Natural killer cell (primary cell): ENCODE results near the gene CHST11. TPM values are rescaled to one million over a fixed set of nuclear protein-coding genes. Genes with fewer than 3 reads are reported as not detected.

Experiments
- ATAC-seq, 3 donors: fragments of 150-1000 bp in 2 of 3; fragments of 200-7000 bp in 1 of 3; cut with Tn5 transposase; 1 replicate in 1 of 3; 2 replicates in 2 of 3; pipeline ENCODE4 v1.10.0; 2021; ENCODE audit warnings: mild to moderate bottlenecking in 2 of 3, moderate library complexity in 2 of 3
- DNase-seq, 2 donors: peaks; one replicate each; pipeline versions ENCODE4 v3.0.0 to v3.0.0-alpha.2; 2013 to 2021; ENCODE audit warnings: mixed read lengths in 1 of 2
- H3K27ac ChIP-seq: one replicate; pipeline ENCODE4 v1.5.1; 2013; ENCODE audit warnings: mild to moderate bottlenecking, low read length
- H3K27me3 ChIP-seq: one replicate; pipeline ENCODE4 v1.6.1; 2013; ENCODE audit warnings: low read length; ENCODE audit not compliant: control insufficient read depth, insufficient read depth
- H3K36me3 ChIP-seq: one replicate; pipeline ENCODE4 v1.6.1; 2013; ENCODE audit warnings: low read length; ENCODE audit not compliant: control insufficient read depth, insufficient read depth
- H3K4me1 ChIP-seq: one replicate; pipeline ENCODE4 v1.6.1; 2013; ENCODE audit warnings: low read length; ENCODE audit not compliant: control insufficient read depth, insufficient read depth
- H3K4me3 ChIP-seq: one replicate; pipeline ENCODE4 v1.5.1; 2013; ENCODE audit warnings: low read length
- H3K9me3 ChIP-seq: one replicate; pipeline ENCODE4 v1.6.1; 2013; ENCODE audit warnings: low read length; ENCODE audit not compliant: control insufficient read depth, insufficient read depth
- H3K27ac Mint-ChIP-seq, 2 donors: one replicate each; pipeline ENCODE4 v1.8.0; 2022; ENCODE audit warnings: mild to moderate bottlenecking in 2 of 2, mixed read lengths in 2 of 2, moderate library complexity in 1 of 2
- H3K27me3 Mint-ChIP-seq, 2 donors: one replicate each; pipeline ENCODE4 v1.8.0; 2022; ENCODE audit warnings: low read depth in 2 of 2, mixed read lengths in 2 of 2
- H3K36me3 Mint-ChIP-seq: one replicate; pipeline ENCODE4 v1.8.0; 2022; ENCODE audit warnings: mixed read lengths
- H3K4me1 Mint-ChIP-seq, 2 donors: one replicate each; pipeline ENCODE4 v1.8.0; 2022; ENCODE audit warnings: mixed read lengths in 2 of 2
- H3K4me3 Mint-ChIP-seq: one replicate; pipeline ENCODE4 v1.8.0; 2022; ENCODE audit warnings: mild to moderate bottlenecking, moderate library complexity, mixed read lengths
- H3K9me3 Mint-ChIP-seq, 2 donors: one replicate each; pipeline ENCODE4 v1.8.0; 2022; ENCODE audit warnings: mixed read lengths in 2 of 2
- CTCF ChIP-seq: fragments of 200-600 bp; IDR thresholded peaks from one replicate; pipeline ENCODE4 v1.8.0; 2022; ENCODE audit warnings: antibody characterized with exemption
- WGBS: methylation state at CpG from one replicate; pipeline ENCODE4 v1.1.7; 2013; ENCODE audit warnings: missing lambda C conversion rate; ENCODE audit not compliant: insufficient coverage; 5-methylcytosine and 5-hydroxymethylcytosine counted together
- intact Hi-C: fragments of 100-400 bp; cut with micrococcal nuclease; formaldehyde crosslinking; loops from one replicate; pipeline ENCODE4 v1.14.2; 2022
- total RNA-seq, 4 donors: library from RNA; stranded (reverse); fragments of 120-200 nt in 1 of 4; gene quantifications; one replicate each; pipeline versions ENCODE4 v1.2.3 to v1.2.4, GENCODE V29; 2013 to 2022

CHST11 gene
- total RNA-seq, 3 donors from 2014 or later (not counting 1 experiment from before 2014, with no cell fraction given) = 85.3 to 118 (median 96.1) TPM

- Histone ChIP-seq H3K4me1 (peaks cover 6% of the 10 kb centered on the region), H3K4me3 (no peak overlapping the region), H3K9me3 (no peaks in the 10 kb centered on the region), H3K36me3 (no peaks in the 10 kb centered on the region), H3K27ac (no peak overlapping the region), H3K27me3 (no peaks in the 10 kb centered on the region)
- no peak for TF ChIP-seq CTCF
- H3K4me1 Mint-ChIP-seq = peaks cover 5 to 9% of the 10 kb centered on the region in 2 donors
- H3K4me3 Mint-ChIP-seq = no peak overlapping the region
- H3K27ac Mint-ChIP-seq = no peak overlapping the region
- H3K36me3 Mint-ChIP-seq = no peaks in the 10 kb centered on the region
- no peaks in the 10 kb centered on the region for H3K27me3 Mint-ChIP-seq
- H3K9me3 Mint-ChIP-seq = no peaks in the 10 kb centered on the region
- intact Hi-C loops = no loop called here
- ATAC-seq (no peak), DNase-seq (no peak)
Measured at GRCh38 chr12:104788840-104789271, 332.1 kb downstream of the CHST11 start.

- ATAC-seq = peak; percentile 44 to 81 (median 64)
- TF ChIP-seq CTCF = peak; percentile 72
- intact Hi-C loops = no loop called here
- no peak overlapping the region for H3K27ac ChIP-seq
- no peaks in the 10 kb centered on the region for H3K27me3 ChIP-seq
- DNase-seq = peak; percentile 27 to 63
- H3K4me3 ChIP-seq = no peak overlapping the region
- peaks cover 6% of the 10 kb centered on the region for H3K4me1 ChIP-seq
- Mint-ChIP-seq H3K27ac (peak overlapping the region in 1 of 2 donors; percentile 10), H3K36me3 (no peaks in the 10 kb centered on the region), H3K4me3 (no peak overlapping the region), H3K27me3 (no peaks in the 10 kb centered on the region), H3K9me3 (no peaks in the 10 kb centered on the region), H3K4me1 (peaks cover 5 to 9% of the 10 kb centered on the region in 2 donors)
- no peaks in the 10 kb centered on the region for H3K36me3 ChIP-seq
- H3K9me3 ChIP-seq = no peaks in the 10 kb centered on the region
- 66% methylated on average over 19 of the region's 19 CpGs for WGBS
Measured at GRCh38 chr12:104790296-104791125, 333.8 kb downstream of the CHST11 start.

GRCh38 chr12:104792570-104792969 lies 335.8 kb downstream of the CHST11 start:
- no peaks in the 10 kb centered on the region for H3K27me3 ChIP-seq
- H3K36me3 ChIP-seq = no peaks in the 10 kb centered on the region
- H3K27ac ChIP-seq = no peak overlapping the region
- Mint-ChIP-seq H3K4me3 (no peak overlapping the region), H3K27ac (no peak overlapping the region), H3K27me3 (peaks cover 0 to 4% of the 10 kb centered on the region in 2 donors), H3K36me3 (no peaks in the 10 kb centered on the region), H3K4me1 (peaks cover 5 to 9% of the 10 kb centered on the region in 2 donors), H3K9me3 (no peaks in the 10 kb centered on the region)
- no peak for TF ChIP-seq CTCF
- no peak for DNase-seq
- ATAC-seq = no peak
- peaks cover 6% of the 10 kb centered on the region for H3K4me1 ChIP-seq
- H3K4me3 ChIP-seq = no peak overlapping the region
- intact Hi-C loops = no loop called here
- 94% methylated on average over 4 of the region's 4 CpGs for WGBS
- H3K9me3 ChIP-seq = no peaks in the 10 kb centered on the region
